BJ (cell line): Measurements from ENCODE around the gene RBMS3. TPM values are rescaled to one million over a fixed set of nuclear protein-coding genes. Genes with fewer than 3 reads are reported as not detected.

Experiments used
- CTCF ChIA-PET: fragments of 350-600 bp; formaldehyde crosslinking; extraction: SDS; loops from one replicate; lab custom pipeline; 2021; ENCODE audit warnings: antibody characterized with exemption, inconsistent platforms; lab: Yijun Ruan, JAX
- POLR2A ChIA-PET: fragments of 300-600 bp; sonication (Branson Sonifier 250); formaldehyde crosslinking; extraction: SDS; loops from one replicate; lab custom pipeline; 2021; ENCODE audit warnings: antibody characterized with exemption; lab: Charles Lee
- DNase-seq: peaks from one replicate; pipeline ENCODE4 v3.0.0-alpha.2; 2011; ENCODE audit warnings: low read depth
- H3K27me3 ChIP-seq: 2 replicates; pipeline ENCODE4 v1.6.0; 2011; ENCODE audit warnings: low read length; ENCODE audit not compliant: control insufficient read depth, insufficient read depth
- H3K36me3 ChIP-seq: 2 replicates; pipeline ENCODE4 v1.5.1; 2011; ENCODE audit warnings: low read length; ENCODE audit not compliant: control insufficient read depth, insufficient read depth
- H3K4me3 ChIP-seq: 2 replicates; pipeline ENCODE4 v1.5.1; 2011; ENCODE audit warnings: low read depth, mild to moderate bottlenecking, control low read depth, low read length
- CTCF ChIP-seq: IDR thresholded peaks from 2 replicates; pipeline ENCODE4 v1.5.1; 2011; ENCODE audit warnings: low read depth, mild to moderate bottlenecking, control low read depth, inconsistent platforms, low read length, moderate library complexity; ENCODE audit not compliant: insufficient read depth
- polyA plus RNA-seq: library from polyadenylated mRNA; depleted of rRNA; stranded (reverse); fragments of >200 nt; gene quantifications from 2 replicates; pipeline ENCODE4 v1.2.3, GENCODE V29; 2011

The RBMS3 gene
- polyA plus RNA-seq, 1 experiment = 14.5 TPM

DNA sequence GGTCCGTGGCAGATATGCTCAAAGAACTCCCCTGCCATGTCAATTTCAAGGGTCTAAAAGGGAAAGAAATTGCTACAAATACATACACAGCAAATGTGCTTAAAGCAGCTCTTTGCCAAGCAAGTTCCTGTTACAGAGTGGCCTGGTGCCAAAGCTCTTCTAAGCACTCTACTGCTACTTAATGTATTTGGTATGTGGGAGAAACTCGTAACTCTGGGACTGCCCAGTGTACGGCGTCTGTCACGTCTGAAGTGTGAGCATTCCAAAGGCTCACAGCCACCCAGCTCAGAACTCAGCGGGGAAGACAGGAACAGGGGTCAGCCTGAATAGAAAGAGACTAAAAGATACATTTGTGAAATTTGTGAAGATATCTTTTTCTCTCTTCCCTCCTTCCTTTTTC lies 54.6 kb downstream of the RBMS3 start:
- Histone ChIP-seq H3K36me3 (no peaks in the 10 kb centered on the region), H3K4me3 (peak overlapping the region; percentile 31), H3K27me3 (no peaks in the 10 kb centered on the region)
- DNase-seq = peak; percentile 90
- TF ChIP-seq CTCF = no peak
- ChIA-PET POLR2A (no interaction called here), CTCF (no interaction called here)

- Histone ChIP-seq H3K4me3 (peak overlapping the region; percentile 31), H3K27me3 (no peaks in the 10 kb centered on the region), H3K36me3 (no peaks in the 10 kb centered on the region)
- ChIA-PET POLR2A (no interaction called here), CTCF (interaction anchor here (1.2 kb wide), 1 partner anchor 16 kb away, joined by 3 read pairs; no protein-coding TSS in a partner anchor)
- no peak for TF ChIP-seq CTCF
- no peak for DNase-seq
Observed at GRCh38 chr3:29335943-29336342, 55.1 kb downstream of the RBMS3 start.

GRCh38 chr3:29337565-29337964 lies 56.7 kb downstream of the RBMS3 start:
- ChIA-PET POLR2A (no interaction called here), CTCF (interaction anchor here (0.6 kb wide), 1 partner anchor 165 kb away, joined by 3 read pairs; no protein-coding TSS in a partner anchor)
- Histone ChIP-seq H3K27me3 (no peaks in the 10 kb centered on the region), H3K36me3 (no peaks in the 10 kb centered on the region), H3K4me3 (no peak overlapping the region)
- TF ChIP-seq CTCF = no peak
- no peak for DNase-seq

DNA sequence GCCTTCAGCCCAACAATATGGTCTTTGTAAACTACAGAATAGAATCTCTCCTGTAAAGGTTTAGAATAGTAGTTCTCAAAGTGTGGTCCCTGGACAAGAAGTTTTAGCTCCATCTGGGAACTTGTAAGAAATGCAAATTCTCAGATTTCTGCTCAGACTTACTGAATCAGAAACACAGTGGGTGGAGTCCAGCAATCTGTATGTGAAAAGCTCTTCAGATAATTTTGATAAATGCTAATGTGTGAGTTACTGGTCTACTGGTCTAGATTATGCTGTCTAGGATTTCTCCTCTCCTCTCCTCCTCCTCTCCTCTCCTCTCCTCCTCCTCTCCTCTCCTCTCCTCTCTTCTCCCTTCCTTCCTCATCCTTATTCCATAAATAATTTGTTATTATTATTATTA lies 57.5 kb downstream of the RBMS3 start:
- ChIA-PET POLR2A (interaction anchor here (0.6 kb wide), 1 partner anchor 283 kb away, joined by 3 read pairs; no protein-coding TSS in a partner anchor), CTCF (no interaction called here)
- Histone ChIP-seq H3K4me3 (no peak overlapping the region), H3K36me3 (no peaks in the 10 kb centered on the region), H3K27me3 (no peaks in the 10 kb centered on the region)
- no peak for TF ChIP-seq CTCF
- no peak for DNase-seq

- no peak for TF ChIP-seq CTCF
- no peak for DNase-seq
- CTCF ChIA-PET = no interaction called here
- no peaks in the 10 kb centered on the region for H3K36me3 ChIP-seq
- POLR2A ChIA-PET = interaction anchor here (0.6 kb wide), 1 partner anchor 282 kb away, joined by 3 read pairs; no protein-coding TSS in a partner anchor
- no peaks in the 10 kb centered on the region for H3K27me3 ChIP-seq
- no peak overlapping the region for H3K4me3 ChIP-seq
Observed at GRCh38 chr3:29339016-29339833, 58.4 kb downstream of the RBMS3 start.
